NCI-H524 treated with DMSO at 0.1 percent for 48 hours (cell line): Measurements from ENCODE around the gene TSSK3.

Experiments
- DNase-seq: peaks from one replicate; lab custom pipeline; 2025; lab: John Stamatoyannopoulos, UW

Gene TSSK3, protein sequence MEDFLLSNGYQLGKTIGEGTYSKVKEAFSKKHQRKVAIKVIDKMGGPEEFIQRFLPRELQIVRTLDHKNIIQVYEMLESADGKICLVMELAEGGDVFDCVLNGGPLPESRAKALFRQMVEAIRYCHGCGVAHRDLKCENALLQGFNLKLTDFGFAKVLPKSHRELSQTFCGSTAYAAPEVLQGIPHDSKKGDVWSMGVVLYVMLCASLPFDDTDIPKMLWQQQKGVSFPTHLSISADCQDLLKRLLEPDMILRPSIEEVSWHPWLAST

DNA sequence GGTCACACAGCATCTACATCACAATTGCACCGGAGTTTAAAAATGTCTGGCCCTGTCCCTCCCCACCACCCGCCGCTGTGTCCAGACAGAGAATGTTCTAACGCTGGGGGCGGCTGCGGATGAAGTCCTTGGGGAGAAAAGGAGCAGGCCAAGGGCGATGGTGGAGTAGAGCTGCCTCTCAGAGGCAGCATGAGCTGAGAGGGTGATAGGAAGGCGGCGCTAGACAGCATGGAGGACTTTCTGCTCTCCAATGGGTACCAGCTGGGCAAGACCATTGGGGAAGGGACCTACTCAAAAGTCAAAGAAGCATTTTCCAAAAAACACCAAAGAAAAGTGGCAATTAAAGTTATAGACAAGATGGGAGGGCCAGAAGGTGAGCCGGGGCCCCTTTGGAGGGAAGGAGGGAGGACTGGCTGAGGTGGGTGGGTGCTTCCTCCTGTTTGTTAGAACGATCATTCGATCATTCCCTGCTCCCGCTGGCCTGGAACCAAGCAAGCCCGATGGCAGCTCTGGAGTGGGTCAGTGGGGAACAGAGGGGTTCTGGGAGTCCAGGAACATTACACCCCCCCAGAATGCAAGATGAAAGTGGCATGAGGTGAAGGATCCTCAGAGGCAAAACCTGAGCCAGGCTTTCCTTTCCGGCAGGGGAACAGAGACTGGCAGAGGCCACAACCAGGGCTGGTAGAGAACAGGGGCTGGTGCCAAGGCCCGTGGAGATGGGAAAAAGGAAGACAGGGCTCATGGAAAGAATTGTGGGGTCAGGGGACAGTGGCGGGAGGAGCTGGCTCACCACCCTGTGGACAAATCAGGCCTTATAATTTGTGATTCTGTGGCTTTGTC is at the start of gene TSSK3, which contains the start of gene FAM229A:
Gene TSSK3 (plus strand): TSS at position 66 of the 840 bp plus-strand sequence. CDS start 163 bp downstream, at position 229.
Gene FAM229A (minus strand): TSS at position 12 of the 840 bp plus-strand sequence. CDS start 394 bp downstream, outside the sequence.
- DNase-seq, result no peak

GRCh38 chr1:32316903-32317277 is 45.4 kb upstream of the TSSK3 start:
- DNase-seq, result no peak

DNA sequence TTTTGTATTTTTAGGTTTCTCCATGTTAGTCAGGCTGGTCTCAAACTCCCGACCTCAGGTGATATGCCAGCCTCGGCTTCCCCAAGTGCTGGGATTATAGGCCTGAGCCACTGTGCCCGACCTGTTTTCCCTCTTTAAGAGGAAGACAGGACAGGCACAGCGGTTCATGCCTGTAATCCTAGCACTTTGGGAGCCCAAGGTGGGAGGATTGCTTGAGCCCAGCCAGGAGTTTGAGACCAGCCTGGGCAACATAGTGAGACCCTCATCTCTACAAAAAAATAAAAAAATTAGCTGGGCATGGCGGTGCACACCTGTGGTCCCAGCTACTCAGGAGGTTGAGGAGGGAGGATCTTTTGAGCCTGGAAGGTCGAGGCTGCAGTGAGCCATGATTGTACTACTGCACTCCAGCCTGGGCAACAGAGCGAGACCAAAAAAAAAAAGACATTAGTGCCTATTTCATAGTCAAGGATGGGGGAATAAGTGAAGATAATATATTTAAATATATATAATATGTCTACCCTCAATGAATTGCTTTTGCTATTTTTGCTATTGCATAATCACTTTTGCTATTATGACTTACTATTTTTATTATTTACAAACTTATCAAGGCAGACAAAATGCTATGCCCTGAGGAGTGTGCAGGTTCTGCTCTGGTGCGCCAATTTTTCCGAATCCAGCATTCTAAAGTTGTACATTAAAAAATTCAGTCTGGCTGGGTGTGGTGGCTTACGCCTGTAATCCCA is 44.0 kb upstream of the TSSK3 start:
- no peak for DNase-seq

- no peak for DNase-seq
These were observed 40.5 kb upstream of the TSSK3 start for GRCh38 chr1:32321712-32322291.

- no peak for DNase-seq
These were observed 35.1 kb upstream of the TSSK3 start for GRCh38 chr1:32327204-32327603.

- DNase-seq, result no peak
These were observed 32.3 kb upstream of the TSSK3 start for GRCh38 chr1:32329931-32330466.

DNA sequence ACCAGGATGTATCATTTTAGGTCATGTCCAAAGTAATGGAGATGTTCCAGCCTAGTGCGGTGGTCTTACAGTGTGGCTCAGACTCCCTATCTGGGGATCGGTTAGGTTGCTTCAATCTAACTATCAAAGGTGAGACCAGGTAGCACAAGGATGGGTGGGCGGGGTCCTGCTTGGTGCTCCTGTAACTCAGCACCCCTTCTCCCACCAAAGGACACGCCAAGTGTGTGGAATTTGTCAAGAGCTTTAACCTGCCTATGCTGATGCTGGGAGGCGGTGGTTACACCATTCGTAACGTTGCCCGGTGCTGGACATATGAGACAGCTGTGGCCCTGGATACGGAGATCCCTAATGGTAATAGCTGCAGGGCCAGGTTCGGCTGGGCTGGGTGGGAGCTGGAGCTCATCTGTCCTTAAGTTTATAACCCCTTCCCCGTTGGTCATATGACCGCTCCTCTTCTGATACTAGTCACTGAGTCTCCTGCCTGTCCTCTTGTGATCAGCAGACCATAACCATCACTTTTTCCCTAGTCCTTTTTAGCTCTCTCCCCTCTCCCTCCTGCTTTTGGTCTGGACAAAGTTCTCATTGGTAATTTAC is 31.7 kb upstream of the TSSK3 start:
- DNase-seq, result no peak

DNA sequence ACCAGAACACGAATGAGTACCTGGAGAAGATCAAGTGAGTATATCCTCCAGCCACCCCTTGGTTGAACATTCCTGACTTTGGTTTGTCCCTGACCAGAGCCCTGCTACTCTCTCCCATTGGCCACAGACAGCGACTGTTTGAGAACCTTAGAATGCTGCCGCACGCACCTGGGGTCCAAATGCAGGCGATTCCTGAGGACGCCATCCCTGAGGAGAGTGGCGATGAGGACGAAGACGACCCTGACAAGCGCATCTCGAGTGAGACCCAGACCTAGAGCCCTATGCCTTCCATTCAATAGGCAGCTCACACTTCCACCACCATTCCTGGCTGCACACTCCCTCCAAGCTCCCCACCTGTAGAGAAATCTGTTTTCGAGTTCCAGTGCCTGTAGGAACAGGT is 30.8 kb upstream of the TSSK3 start:
- no peak for DNase-seq

- no peak for DNase-seq
These were observed 29.9 kb upstream of the TSSK3 start for GRCh38 chr1:32332290-32333079.

DNA sequence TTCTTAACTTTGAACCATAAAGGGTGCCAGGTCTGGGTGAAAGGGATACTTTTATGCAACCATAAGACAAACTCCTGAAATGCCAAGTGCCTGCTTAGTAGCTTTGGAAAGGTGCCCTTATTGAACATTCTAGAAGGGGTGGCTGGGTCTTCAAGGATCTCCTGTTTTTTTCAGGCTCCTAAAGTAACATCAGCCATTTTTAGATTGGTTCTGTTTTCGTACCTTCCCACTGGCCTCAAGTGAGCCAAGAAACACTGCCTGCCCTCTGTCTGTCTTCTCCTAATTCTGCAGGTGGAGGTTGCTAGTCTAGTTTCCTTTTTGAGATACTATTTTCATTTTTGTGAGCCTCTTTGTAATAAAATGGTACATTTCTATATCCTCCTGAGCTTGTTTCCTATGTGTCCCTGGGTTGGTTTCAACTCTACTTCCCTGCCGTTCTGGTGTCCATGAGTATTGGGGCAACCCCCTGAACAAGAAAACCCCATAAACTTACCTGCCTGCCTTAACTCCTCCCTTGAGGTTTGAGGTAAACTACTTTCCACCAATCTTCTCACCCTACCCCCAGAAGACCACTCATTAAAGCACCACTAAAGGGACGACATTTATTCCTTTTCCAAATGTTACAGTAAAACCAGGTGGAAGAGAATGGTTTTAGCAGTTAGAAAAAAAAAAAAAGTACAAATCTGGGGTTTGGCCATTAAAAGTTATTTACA is 28.9 kb upstream of the TSSK3 start:
- DNase-seq, result no peak

DNA sequence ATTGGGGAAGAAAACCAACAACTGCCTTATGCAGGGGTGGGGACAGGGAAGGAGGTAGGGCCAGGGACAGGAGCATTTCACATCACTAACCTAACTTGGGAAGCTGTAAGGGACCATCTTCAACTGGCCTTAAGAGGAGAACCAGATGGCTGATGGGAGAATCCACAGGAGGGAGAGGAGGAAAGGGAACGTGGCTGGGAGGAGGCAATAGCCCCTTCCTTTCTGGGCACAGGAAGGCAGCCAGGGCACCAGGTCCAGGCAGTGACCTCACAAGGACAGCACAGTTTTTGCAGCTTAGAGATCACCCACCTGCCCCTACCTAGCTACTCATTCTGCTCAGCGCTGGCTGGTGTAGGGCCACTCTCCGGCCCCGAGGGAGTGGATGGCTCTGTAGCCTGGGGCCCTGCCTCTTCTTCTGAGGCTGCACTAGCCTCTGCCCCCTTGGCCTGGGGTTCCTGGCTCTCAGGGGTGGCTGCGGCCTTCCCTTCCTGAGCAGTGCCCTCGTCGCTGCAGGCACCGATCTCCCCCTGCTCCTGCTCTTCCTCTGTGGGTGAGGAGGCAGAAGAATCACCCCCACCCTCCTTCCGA is 28.0 kb upstream of the TSSK3 start:
- DNase-seq, result no peak

- no peak for DNase-seq
These were observed 27.3 kb upstream of the TSSK3 start for GRCh38 chr1:32334864-32335534.

DNA sequence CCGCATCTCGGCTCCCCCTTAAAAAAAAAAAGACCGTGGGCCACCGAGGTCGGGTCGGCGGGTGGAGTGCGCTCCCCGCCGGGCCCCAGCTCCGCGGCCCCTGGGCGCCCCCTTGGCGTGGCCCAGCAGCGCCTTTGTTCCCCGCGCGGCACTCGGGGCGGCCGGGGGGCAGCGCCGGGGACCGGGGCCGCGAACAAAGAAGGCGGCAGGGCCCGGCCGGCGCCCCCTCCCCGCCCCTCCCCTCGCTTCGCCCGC is 26.9 kb upstream of the TSSK3 start:
- DNase-seq, result no peak

- DNase-seq, result no peak
These were observed 26.3 kb upstream of the TSSK3 start, which contains the start of gene MARCKSL1 for GRCh38 chr1:32335790-32336590. Gene MARCKSL1, minus strand, starts transcription at chr1:32336233. Its CDS starts 200 bp downstream, at chr1:32336033.

DNA sequence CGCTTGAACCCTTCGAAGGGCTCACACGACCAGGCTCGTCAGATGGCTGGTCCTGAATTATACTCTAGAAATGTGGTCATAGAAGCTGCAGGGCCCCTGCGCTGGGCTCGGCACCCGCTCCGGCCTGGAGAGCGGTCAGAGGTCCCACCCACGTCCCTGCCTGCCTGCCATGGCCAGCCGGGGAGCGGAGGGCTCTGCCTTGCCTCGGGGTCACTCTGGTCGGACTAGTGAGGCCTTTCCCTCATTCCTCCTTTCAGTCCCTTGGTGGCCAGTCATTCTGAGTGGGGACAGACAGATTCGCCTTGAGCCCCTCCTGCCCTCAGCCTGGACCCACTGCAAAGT is 25.8 kb upstream of the TSSK3 start:
- DNase-seq, result no peak

- no peak for DNase-seq
These were observed 25.2 kb upstream of the TSSK3 start for GRCh38 chr1:32336963-32337675.

GRCh38 chr1:32337855-32338636 is 24.3 kb upstream of the TSSK3 start:
- DNase-seq, result no peak
